HEK293T (cell line): Measurements from ENCODE around the gene TRIM69.
"Not testable (repeated sequence)": the region's sequence is repeated elsewhere in the genome, so short reads cannot be mapped to it uniquely, and the experiment has no call there.

Experiments
- ELF4 ChIP-seq: fragments of 450-650 bp; IDR thresholded peaks from 2 replicates; pipeline ENCODE4 v1.6.1; 2017; ENCODE audit warnings: antibody characterized with exemption
- FOXK2 ChIP-seq: fragments of 450-650 bp; IDR thresholded peaks from 2 replicates; pipeline ENCODE4 v1.6.1; 2016; ENCODE audit warnings: mild to moderate bottlenecking
- FOXM1 ChIP-seq: fragments of 450-650 bp; IDR thresholded peaks from 2 replicates; pipeline ENCODE4 v1.6.1; 2017; ENCODE audit warnings: mild to moderate bottlenecking, borderline replicate concordance
- SUZ12 ChIP-seq: fragments of 450-650 bp; IDR thresholded peaks from 2 replicates; pipeline ENCODE4 v1.6.1; 2016; ENCODE audit warnings: mild to moderate bottlenecking

DNA sequence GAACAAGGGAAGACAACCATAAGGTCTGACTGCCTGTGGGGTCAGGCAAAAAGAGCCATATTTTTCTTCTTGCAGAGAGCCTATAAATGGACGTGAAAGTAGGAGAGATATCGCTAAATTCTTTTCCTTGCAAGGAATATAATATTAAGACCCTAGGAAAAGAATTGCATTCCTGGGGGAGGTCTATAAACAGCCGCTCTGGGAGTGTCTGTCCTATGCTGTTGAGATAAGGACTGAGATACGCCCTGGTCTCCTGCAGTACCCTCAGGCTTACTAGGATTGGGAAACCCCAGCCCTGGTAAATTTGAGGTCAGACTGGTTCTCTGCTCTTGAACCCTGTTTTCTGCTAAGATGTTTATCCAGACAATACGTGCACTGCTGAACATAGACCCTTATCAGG is 34.4 kb downstream of the TRIM69 start:
- not testable (repeated sequence) for TF ChIP-seq FOXK2, FOXM1, SUZ12, ELF4
